MCF 10A (cell line): Measurements from ENCODE around the gene SLC43A3. TPM values are rescaled to one million over a fixed set of nuclear protein-coding genes. Genes with fewer than 3 reads are reported as not detected.

Experiments
- BruUV-seq: library from RNA; stranded (reverse); fragments of 400-500 nt; replicated peaks from 2 replicates; lab custom pipeline; 2021; lab: Mats Ljungman, UMichigan
- CTCF ChIA-PET: fragments of 300-600 bp; sonication (Branson Sonifier 250); formaldehyde crosslinking; extraction: SDS; loops from one replicate; lab custom pipeline; 2021; ENCODE audit warnings: antibody characterized with exemption, inconsistent platforms; lab: Yijun Ruan, JAX
- POLR2A ChIA-PET: fragments of 300-600, 350-650 bp; sonication (Branson Sonifier 250); formaldehyde crosslinking; extraction: SDS; loops from one replicate; lab custom pipeline; 2020; ENCODE audit warnings: antibody characterized with exemption, inconsistent platforms; lab: Yijun Ruan, JAX
- DNase-seq: peaks from one replicate; pipeline ENCODE4 v3.0.0-alpha.2; 2018; ENCODE audit not compliant: unreplicated experiment
- H3K27ac Mint-ChIP-seq: one replicate; pipeline ENCODE4 v1.8.0; 2022; ENCODE audit warnings: mild to moderate bottlenecking, low read depth, mixed read lengths; ENCODE audit not compliant: unreplicated experiment
- H3K27me3 Mint-ChIP-seq: one replicate; pipeline ENCODE4 v1.8.0; 2022; ENCODE audit warnings: mixed read lengths; ENCODE audit not compliant: insufficient read depth, unreplicated experiment
- H3K36me3 Mint-ChIP-seq: one replicate; pipeline ENCODE4 v1.8.0; 2022; ENCODE audit warnings: mild to moderate bottlenecking, moderate library complexity, mixed read lengths; ENCODE audit not compliant: insufficient read depth, unreplicated experiment
- H3K4me1 Mint-ChIP-seq: one replicate; pipeline ENCODE4 v1.8.0; 2022; ENCODE audit warnings: mixed read lengths; ENCODE audit not compliant: insufficient read depth, unreplicated experiment
- H3K4me3 Mint-ChIP-seq: one replicate; pipeline ENCODE4 v1.8.0; 2022; ENCODE audit warnings: mild to moderate bottlenecking, moderate library complexity, mixed read lengths; ENCODE audit not compliant: unreplicated experiment
- H3K9me3 Mint-ChIP-seq: one replicate; pipeline ENCODE4 v1.8.0; 2022; ENCODE audit warnings: mixed read lengths; ENCODE audit not compliant: unreplicated experiment
- intact Hi-C: fragments of 100-400 bp; cut with micrococcal nuclease; formaldehyde crosslinking; loops from 2 replicates; pipeline ENCODE4 v1.14.1; 2022
- total RNA-seq: library from RNA; stranded (reverse); gene quantifications from 2 replicates; pipeline ENCODE4 v1.2.3, GENCODE V29; 2022
- TF ChIP-seq, protein P1 (sequence below): fragments of 200-600 bp; IDR thresholded peaks from one replicate; pipeline ENCODE4 v1.8.0; 2022; ENCODE audit warnings: antibody characterized with exemption, mild to moderate bottlenecking; ENCODE audit not compliant: unreplicated experiment

Gene SLC43A3
- total RNA-seq, 1 experiment from 2014 or later = 112 TPM

DNA sequence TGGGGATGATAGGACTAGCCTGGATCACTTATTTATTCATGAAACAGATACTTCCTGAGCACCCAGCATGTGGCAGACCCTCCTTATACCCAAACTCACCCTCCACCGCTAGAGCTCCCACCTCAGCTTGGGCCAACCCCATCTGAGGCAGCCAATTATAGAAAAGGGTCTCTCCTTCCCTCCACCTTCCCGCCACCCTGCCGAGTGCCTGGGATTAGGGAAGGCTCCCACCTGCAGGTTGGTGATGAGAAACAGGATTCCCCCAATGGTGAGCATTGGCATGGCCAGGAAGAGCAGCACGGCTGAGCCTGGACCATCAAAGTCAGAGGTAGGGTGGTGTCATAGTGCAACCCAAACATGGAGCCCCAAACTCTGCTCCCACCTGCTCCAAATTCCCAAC, 5.9 kb downstream of the SLC43A3 start:
- ChIA-PET POLR2A (interaction anchor here (2.2 kb wide), 1 partner anchor 14 kb away, joined by 8 read pairs; no protein-coding TSS in a partner anchor), CTCF (interaction anchor here (1.1 to 1.9 kb wide), 3 partner anchors 37 to 221 kb away, joined by 4 to 8 read pairs (median 4); no protein-coding TSS in a partner anchor)
- no peaks in the 10 kb centered on the region for H3K9me3 Mint-ChIP-seq
- no peak overlapping the region for H3K27ac Mint-ChIP-seq
- BruUV-seq = no TSS peak
- H3K27me3 Mint-ChIP-seq = no peaks in the 10 kb centered on the region
- TF ChIP-seq, protein P1, sequence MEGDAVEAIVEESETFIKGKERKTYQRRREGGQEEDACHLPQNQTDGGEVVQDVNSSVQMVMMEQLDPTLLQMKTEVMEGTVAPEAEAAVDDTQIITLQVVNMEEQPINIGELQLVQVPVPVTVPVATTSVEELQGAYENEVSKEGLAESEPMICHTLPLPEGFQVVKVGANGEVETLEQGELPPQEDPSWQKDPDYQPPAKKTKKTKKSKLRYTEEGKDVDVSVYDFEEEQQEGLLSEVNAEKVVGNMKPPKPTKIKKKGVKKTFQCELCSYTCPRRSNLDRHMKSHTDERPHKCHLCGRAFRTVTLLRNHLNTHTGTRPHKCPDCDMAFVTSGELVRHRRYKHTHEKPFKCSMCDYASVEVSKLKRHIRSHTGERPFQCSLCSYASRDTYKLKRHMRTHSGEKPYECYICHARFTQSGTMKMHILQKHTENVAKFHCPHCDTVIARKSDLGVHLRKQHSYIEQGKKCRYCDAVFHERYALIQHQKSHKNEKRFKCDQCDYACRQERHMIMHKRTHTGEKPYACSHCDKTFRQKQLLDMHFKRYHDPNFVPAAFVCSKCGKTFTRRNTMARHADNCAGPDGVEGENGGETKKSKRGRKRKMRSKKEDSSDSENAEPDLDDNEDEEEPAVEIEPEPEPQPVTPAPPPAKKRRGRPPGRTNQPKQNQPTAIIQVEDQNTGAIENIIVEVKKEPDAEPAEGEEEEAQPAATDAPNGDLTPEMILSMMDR = no peak
- H3K4me3 Mint-ChIP-seq = no peak overlapping the region
- H3K36me3 Mint-ChIP-seq = peaks cover 62% of the 10 kb centered on the region
- no peak for DNase-seq
- peaks cover 22% of the 10 kb centered on the region for H3K4me1 Mint-ChIP-seq
- intact Hi-C loops = no loop called here

DNA sequence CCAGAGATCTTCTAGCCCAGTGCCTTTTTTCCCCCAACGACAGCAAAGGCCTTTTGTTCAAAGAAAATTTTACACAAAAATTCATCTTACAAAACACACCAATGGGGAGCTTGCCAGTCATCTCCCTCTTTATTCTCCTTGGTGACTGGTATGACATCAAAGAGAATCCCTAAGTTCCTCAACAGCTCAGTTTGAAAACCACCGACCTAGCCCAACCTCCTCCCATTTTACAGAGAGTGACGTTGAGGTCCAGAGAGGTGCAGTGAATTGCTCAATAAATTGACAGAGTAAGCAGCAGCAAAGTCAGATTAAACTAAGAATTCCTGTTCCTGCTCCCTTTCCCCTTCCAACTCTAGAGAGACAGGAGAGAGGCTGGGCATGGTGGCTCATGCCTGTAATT, 7.8 kb downstream of the SLC43A3 start:
- Mint-ChIP-seq H3K4me3 (no peak overlapping the region), H3K27ac (no peak overlapping the region), H3K36me3 (peaks cover 75% of the 10 kb centered on the region), H3K4me1 (peaks cover 6% of the 10 kb centered on the region), H3K27me3 (no peaks in the 10 kb centered on the region), H3K9me3 (no peaks in the 10 kb centered on the region)
- intact Hi-C loops = no loop called here
- no peak for DNase-seq
- no TSS peak for BruUV-seq
- ChIA-PET POLR2A (no interaction called here), CTCF (interaction anchor here (0.7 to 1.8 kb wide), 4 partner anchors 39 to 222 kb away, joined by 3 to 5 read pairs (median 4); no protein-coding TSS in a partner anchor)
- TF ChIP-seq, protein P1 = no peak

DNA sequence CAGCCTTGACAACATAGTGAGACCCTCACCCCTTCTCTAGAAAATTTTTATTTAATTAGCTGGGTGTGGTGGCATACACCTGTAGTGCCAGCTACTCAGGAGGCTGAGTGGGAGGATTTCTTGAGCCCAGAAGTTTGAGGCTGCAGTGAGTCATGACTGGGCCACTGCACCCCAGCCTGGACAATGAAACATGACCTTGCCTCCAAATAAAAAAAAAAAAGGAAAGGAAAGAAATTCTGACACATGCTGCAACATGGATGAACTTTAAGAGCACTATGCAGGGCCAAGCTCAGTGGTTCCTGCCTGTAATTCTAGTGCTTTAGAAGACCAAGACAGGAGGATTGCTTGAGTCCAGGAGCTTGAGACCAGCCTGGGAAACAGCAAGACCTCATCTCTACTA, 8.8 kb downstream of the SLC43A3 start:
- no TSS peak for BruUV-seq
- peaks cover 14% of the 10 kb centered on the region for H3K4me1 Mint-ChIP-seq
- H3K9me3 Mint-ChIP-seq = no peaks in the 10 kb centered on the region
- intact Hi-C loops = no loop called here
- no peak overlapping the region for H3K27ac Mint-ChIP-seq
- TF ChIP-seq, protein P1 = no peak
- ChIA-PET POLR2A (no interaction called here), CTCF (interaction anchor here (0.6 to 1.8 kb wide), 3 partner anchors 40 to 244 kb away, joined by 3 to 7 read pairs (median 4); no protein-coding TSS in a partner anchor)
- no peak overlapping the region for H3K4me3 Mint-ChIP-seq
- no peaks in the 10 kb centered on the region for H3K27me3 Mint-ChIP-seq
- no peak for DNase-seq
- peaks cover 75% of the 10 kb centered on the region for H3K36me3 Mint-ChIP-seq

DNA sequence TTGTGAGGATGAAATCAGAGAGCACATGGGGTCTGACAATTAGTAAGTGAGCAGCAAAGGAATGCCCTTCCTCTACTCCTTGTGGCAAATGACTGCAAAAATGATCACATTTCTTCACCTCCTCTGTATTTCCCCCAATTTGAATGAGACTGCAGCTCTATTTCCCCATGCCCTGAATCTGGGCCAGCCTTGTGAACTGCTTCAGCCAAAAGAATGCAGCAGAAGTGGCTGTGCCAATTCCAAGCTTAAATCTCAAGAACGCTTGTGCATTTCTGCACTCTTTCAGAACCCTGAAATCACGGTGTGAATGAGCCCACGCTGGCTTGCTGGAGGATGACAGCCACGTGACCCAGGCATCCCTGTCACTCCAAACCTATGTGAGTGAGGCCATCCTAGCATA, 9.9 kb downstream of the SLC43A3 start:
- Mint-ChIP-seq H3K27me3 (no peaks in the 10 kb centered on the region), H3K36me3 (peaks cover 76% of the 10 kb centered on the region), H3K27ac (no peak overlapping the region), H3K9me3 (no peaks in the 10 kb centered on the region), H3K4me1 (peaks cover 11% of the 10 kb centered on the region), H3K4me3 (no peak overlapping the region)
- CTCF ChIA-PET = interaction anchor here (0.6 to 1.8 kb wide), 5 partner anchors 41 to 270 kb away, joined by 3 to 7 read pairs (median 4); no protein-coding TSS in a partner anchor
- no TSS peak for BruUV-seq
- POLR2A ChIA-PET = no interaction called here
- TF ChIP-seq, protein P1 = no peak
- intact Hi-C loops = no loop called here
- no peak for DNase-seq
